SU-DHL-6 (cell line): ENCODE measurements around the gene RNU6-7.

Experiments
- CTCF ChIP-seq: fragments of 200-600 bp; sonication (generic); IDR thresholded peaks from one replicate; pipeline ENCODE4 v1.5.1; 2017; ENCODE audit warnings: antibody characterized with exemption, mild to moderate bottlenecking, low read length, moderate library complexity; ENCODE audit not compliant: insufficient read depth, poor library complexity, severe bottlenecking
- EZH2phosphoT487 ChIP-seq: fragments of 200-600 bp; sonication (generic), shearing (Covaris generic); conservative IDR thresholded peaks from 2 replicates; pipeline ENCODE4 v1.6.1; 2018; ENCODE audit warnings: mild to moderate bottlenecking, antibody characterized with exemption, low read length, moderate library complexity, mixed read lengths

DNA sequence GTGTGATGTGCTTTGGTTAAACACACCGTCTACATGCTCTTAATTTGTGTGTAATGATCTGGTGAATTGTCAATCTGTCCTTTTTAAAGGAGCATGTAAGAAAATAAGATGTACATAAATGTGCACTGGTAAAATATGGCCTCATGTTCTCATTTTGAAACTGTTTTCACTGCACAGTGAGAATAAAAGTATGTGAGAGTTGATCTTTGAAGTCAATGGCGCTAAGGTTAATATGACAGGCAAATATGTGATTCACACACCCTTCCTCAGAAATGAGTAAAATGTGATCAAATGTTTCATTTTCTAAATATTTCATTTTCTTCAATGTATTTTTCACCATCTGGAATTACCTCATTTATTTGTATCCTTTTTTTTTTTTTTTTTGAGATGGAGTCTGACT lies 8.3 kb upstream of the RNU6-7 start:
- TF ChIP-seq CTCF, result no peak
- no peak for TF ChIP-seq EZH2phosphoT487
